A549 (cell line): ENCODE results near the gene BCL2. TPM values are rescaled to one million over a fixed set of nuclear protein-coding genes. Genes with fewer than 3 reads are reported as not detected.
A peak's percentile ranks its signal among the peaks of the same experiment; 100 is the strongest.

ENCODE experiments used
- ATAC-seq, 2 experiments: fragments of 200-7000 bp in 1 of 2; fragments of >200 bp in 1 of 2; cut with Nextera tagmentation in 1 of 2; cut with Tn5 transposase in 1 of 2; 3 replicates each; pipeline versions ENCODE4 v1.8.0 to v1.9.1; 2018 to 2020; ENCODE audit warnings: mild to moderate bottlenecking in 1 of 2, moderate library complexity in 1 of 2
- CTCF ChIA-PET: fragments of 300-600 bp; sonication (Branson Sonifier 250); formaldehyde crosslinking; extraction: SDS; loops from one replicate; lab custom pipeline; 2021; ENCODE audit warnings: antibody characterized with exemption, inconsistent platforms; lab: Yijun Ruan, JAX
- POLR2A ChIA-PET: fragments of 350-600 bp; formaldehyde crosslinking; extraction: SDS; loops from one replicate; lab custom pipeline; 2021; ENCODE audit warnings: antibody characterized with exemption, inconsistent platforms; lab: Yijun Ruan, JAX
- DNase-seq, 2 experiments: peaks; one replicate each; pipeline versions ENCODE4 v3.0.0 to v3.0.0-alpha.2; 2011 to 2016; ENCODE audit warnings: low read depth in 1 of 2, low spot score in 1 of 2
- FAIRE-seq: peaks from 2 replicates; lab custom pipeline; 2011; peaks lifted over from hg19 to GRCh38; lab: Jason Lieb, UNC
- H3K27ac ChIP-seq, 2 experiments: fragments of >200 bp; sonication (Bioruptor Twin); formaldehyde crosslinking; 3 replicates each; pipeline ENCODE4 v1.5.1; 2016 to 2017
- H3K4me1 ChIP-seq: fragments of >200 bp; sonication (Bioruptor Twin); formaldehyde crosslinking; 3 replicates; pipeline ENCODE4 v1.6.1; 2016
- H3K4me2 ChIP-seq: fragments of >200 bp; sonication (Bioruptor Twin); formaldehyde crosslinking; 3 replicates; pipeline ENCODE4 v1.6.1; 2016
- H3K4me3 ChIP-seq: fragments of >200 bp; sonication (Bioruptor Twin); formaldehyde crosslinking; 3 replicates; pipeline ENCODE4 v1.5.1; 2016
- H3K9me3 ChIP-seq: fragments of >200 bp; sonication (Bioruptor Twin); formaldehyde crosslinking; 3 replicates; pipeline ENCODE4 v1.6.1; 2016
- CBX8 ChIP-seq: fragments of 200-600 bp; sonication (generic); IDR thresholded peaks from 2 replicates; pipeline ENCODE4 v1.6.1; 2016
- CEBPB ChIP-seq, 2 experiments: fragments of >200 bp in 1 of 2; sonication (Bioruptor Twin) in 1 of 2; formaldehyde crosslinking in 1 of 2; IDR thresholded peaks; 2 replicates each; pipeline ENCODE4 v1.6.1; 2012 to 2016
- CHD2 ChIP-seq: fragments of 150-350 bp; IDR thresholded peaks from 2 replicates; pipeline ENCODE4 v1.6.1; 2014; ENCODE audit warnings: low read length; ENCODE audit not compliant: partially characterized antibody
- CHD4 ChIP-seq: fragments of 200-600 bp; sonication (generic); IDR thresholded peaks from 2 replicates; pipeline ENCODE4 v1.6.1; 2016; ENCODE audit warnings: antibody characterized with exemption, mild to moderate bottlenecking, borderline replicate concordance
- EHF ChIP-seq: fragments of 250-450 bp; sonication (Bioruptor Pico); IDR thresholded peaks from 2 replicates; pipeline ENCODE4 v1.5.0; 2020; ENCODE audit warnings: mild to moderate bottlenecking
- EP300 ChIP-seq, 2 experiments: fragments of >200 bp; sonication (Bioruptor Twin); formaldehyde crosslinking; IDR thresholded peaks; 2 replicates in 1 of 2; 3 replicates in 1 of 2; pipeline ENCODE4 v1.6.1; 2016 to 2017
- ESRRA ChIP-seq: fragments of 150-350 bp; IDR thresholded peaks from 2 replicates; pipeline ENCODE4 v1.6.1; 2014; ENCODE audit warnings: mild to moderate bottlenecking, low read length, borderline replicate concordance
- FOSB ChIP-seq: fragments of 250-450 bp; sonication (Bioruptor Pico); IDR thresholded peaks from 2 replicates; pipeline ENCODE4 v1.5.0; 2020; ENCODE audit warnings: mild to moderate bottlenecking, moderate library complexity
- FOSL2 ChIP-seq, 2 experiments: fragments of 450-650 bp in 1 of 2; fragments of >200 bp in 1 of 2; sonication (Bioruptor Twin) in 1 of 2; formaldehyde crosslinking; IDR thresholded peaks; 2 replicates each; pipeline versions ENCODE4 v1.5.0 to v1.6.1; 2016 to 2020; ENCODE audit warnings: mild to moderate bottlenecking in 1 of 2, moderate library complexity in 1 of 2
- FOXS1 ChIP-seq: fragments of 250-450 bp; sonication (Bioruptor Pico); IDR thresholded peaks from 2 replicates; pipeline ENCODE4 v1.5.0; 2020; ENCODE audit warnings: mild to moderate bottlenecking, moderate library complexity
- HEYL ChIP-seq: fragments of 250-450 bp; sonication (Bioruptor Pico); IDR thresholded peaks from 2 replicates; pipeline ENCODE4 v1.8.0; 2021; ENCODE audit warnings: mild to moderate bottlenecking, moderate library complexity
- HOXB5 ChIP-seq: fragments of 250-450 bp; sonication (Bioruptor Pico); IDR thresholded peaks from 2 replicates; pipeline ENCODE4 v1.5.0; 2020; ENCODE audit warnings: mild to moderate bottlenecking, moderate library complexity
- JUNB ChIP-seq: fragments of >200 bp; sonication (Bioruptor Twin); formaldehyde crosslinking; IDR thresholded peaks from 2 replicates; pipeline ENCODE4 v1.6.1; 2016
- KDM1A ChIP-seq: fragments of 200-600 bp; sonication (generic); IDR thresholded peaks from 2 replicates; pipeline ENCODE4 v1.6.1; 2016; ENCODE audit warnings: low read depth, mild to moderate bottlenecking
- MAFK ChIP-seq: fragments of 450-650 bp; IDR thresholded peaks from 2 replicates; pipeline ENCODE4 v1.6.1; 2014; ENCODE audit not compliant: partially characterized antibody
- MYC ChIP-seq: IDR thresholded peaks from 2 replicates; pipeline ENCODE4 v1.6.1; 2012; ENCODE audit warnings: mild to moderate bottlenecking, inconsistent platforms, low read length, improper control_type of control experiment, borderline replicate concordance
- NFE2L2 ChIP-seq: fragments of 150-350 bp; conservative IDR thresholded peaks from 2 replicates; pipeline ENCODE4 v1.6.1; 2014; ENCODE audit warnings: low read length
- POLR2A ChIP-seq: IDR thresholded peaks from 2 replicates; pipeline ENCODE4 v1.6.1; 2012; ENCODE audit warnings: mild to moderate bottlenecking, low read length
- RAD21 ChIP-seq, 2 experiments: fragments of >200 bp in 1 of 2; sonication (Bioruptor Twin) in 1 of 2; formaldehyde crosslinking in 1 of 2; IDR thresholded peaks in 1 of 2; conservative IDR thresholded peaks in 1 of 2; 2 replicates in 1 of 2; 3 replicates in 1 of 2; pipeline ENCODE4 v1.6.1; 2012 to 2018; ENCODE audit warnings: inconsistent platforms in 1 of 2
- RNF2 ChIP-seq: fragments of 200-600 bp; sonication (generic); IDR thresholded peaks from 2 replicates; pipeline ENCODE4 v1.6.1; 2016; ENCODE audit warnings: low read depth, mild to moderate bottlenecking, antibody characterized with exemption, moderate library complexity, borderline replicate concordance
- WGBS: methylation state at CpG from one replicate; pipeline ENCODE4 v1.1.6; 2017; ENCODE audit errors: missing lambda C conversion rate; 5-methylcytosine and 5-hydroxymethylcytosine counted together
- polyA plus RNA-seq, 4 experiments: library from polyadenylated mRNA; depleted of rRNA in 3 of 4; stranded (reverse); fragments of >200 nt; fragmentation: RNase III in 1 of 4; extraction: RNeasy Plus Mini Kit Qiagen cat#74134 plus additional on column Dnase treatment in 1 of 4; gene quantifications; 2 replicates in 3 of 4; 3 replicates in 1 of 4; pipeline ENCODE4 v1.2.3, GENCODE V29; 2011 to 2017
- TF ChIP-seq, protein P1 (sequence below): fragments of >200 bp; sonication (Bioruptor Twin); formaldehyde crosslinking; IDR thresholded peaks from 3 replicates; pipeline ENCODE4 v1.5.1; 2016
- TF ChIP-seq, protein P2 (sequence below): fragments of 450-650 bp; IDR thresholded peaks from 2 replicates; pipeline ENCODE4 v1.6.1; 2014; ENCODE audit warnings: antibody characterized with exemption
- TF ChIP-seq, protein P3 (sequence below): IDR thresholded peaks from 2 replicates; pipeline ENCODE4 v1.6.1; 2012
- TF ChIP-seq, protein P4 (sequence below): IDR thresholded peaks from 2 replicates; pipeline ENCODE4 v1.6.1; 2012; ENCODE audit warnings: low read depth, borderline replicate concordance
- TF ChIP-seq, protein P5 (sequence below): fragments of >200 bp; sonication (Bioruptor Twin); formaldehyde crosslinking; IDR thresholded peaks from 2 replicates; pipeline ENCODE4 v1.6.1; 2016
- TF ChIP-seq, protein P6 (sequence below): fragments of 250-450 bp; sonication (Bioruptor Pico); IDR thresholded peaks from 2 replicates; pipeline ENCODE4 v1.5.0; 2021; ENCODE audit warnings: mild to moderate bottlenecking, moderate library complexity, borderline replicate concordance

BCL2 gene
- polyA plus RNA-seq, 2 of the 4 experiments (the other 2 are of a cell fraction), result 0.50 to 0.61 TPM

DNA sequence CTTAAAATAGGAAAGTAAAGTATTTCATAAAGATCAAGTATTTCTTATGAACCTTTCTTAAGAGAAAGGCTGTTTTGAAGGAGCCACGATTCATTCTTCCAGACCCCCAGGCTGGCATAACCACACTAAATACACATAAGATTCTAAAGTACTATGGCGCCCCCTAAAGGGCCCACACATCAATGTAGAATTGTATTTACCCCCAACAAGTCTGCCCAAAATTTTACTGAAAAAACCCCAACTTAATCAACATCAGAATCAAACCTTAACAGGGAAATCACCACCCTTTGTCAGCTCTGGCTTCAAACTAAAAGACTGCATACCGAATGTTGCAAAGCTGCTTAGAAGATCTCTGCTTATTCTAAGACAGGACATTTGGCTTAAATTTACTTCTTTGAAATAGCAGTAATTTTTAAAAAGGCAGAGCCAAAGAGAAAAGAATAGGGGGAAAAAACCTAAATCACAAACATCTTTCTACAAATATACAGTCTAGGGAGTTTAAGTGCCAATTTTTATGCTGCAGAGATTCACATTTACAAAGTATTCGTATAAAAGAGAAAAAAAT, 20.4 kb upstream of the BCL2 start:
- WGBS, result 33% methylated on average over 4 of the region's 4 CpGs
- peak in 1 of 2 experiments; percentile 51; a peak in 1 of 6 replicates for ATAC-seq
- ChIA-PET CTCF (interaction anchor here (0.7 to 1.5 kb wide), 7 partner anchors 13 to 184 kb away, joined by 3 to 5 read pairs (median 3); no protein-coding TSS in a partner anchor), POLR2A (no interaction called here)
- FAIRE-seq, result no peak
- H3K4me3 ChIP-seq, result no peak overlapping the region
- H3K27ac ChIP-seq, result no peak overlapping the region
- peak in 1 of 2 experiments; percentile 30 for DNase-seq
- H3K9me3 ChIP-seq, result no peaks in the 10 kb centered on the region
- TF ChIP-seq, protein P1, sequence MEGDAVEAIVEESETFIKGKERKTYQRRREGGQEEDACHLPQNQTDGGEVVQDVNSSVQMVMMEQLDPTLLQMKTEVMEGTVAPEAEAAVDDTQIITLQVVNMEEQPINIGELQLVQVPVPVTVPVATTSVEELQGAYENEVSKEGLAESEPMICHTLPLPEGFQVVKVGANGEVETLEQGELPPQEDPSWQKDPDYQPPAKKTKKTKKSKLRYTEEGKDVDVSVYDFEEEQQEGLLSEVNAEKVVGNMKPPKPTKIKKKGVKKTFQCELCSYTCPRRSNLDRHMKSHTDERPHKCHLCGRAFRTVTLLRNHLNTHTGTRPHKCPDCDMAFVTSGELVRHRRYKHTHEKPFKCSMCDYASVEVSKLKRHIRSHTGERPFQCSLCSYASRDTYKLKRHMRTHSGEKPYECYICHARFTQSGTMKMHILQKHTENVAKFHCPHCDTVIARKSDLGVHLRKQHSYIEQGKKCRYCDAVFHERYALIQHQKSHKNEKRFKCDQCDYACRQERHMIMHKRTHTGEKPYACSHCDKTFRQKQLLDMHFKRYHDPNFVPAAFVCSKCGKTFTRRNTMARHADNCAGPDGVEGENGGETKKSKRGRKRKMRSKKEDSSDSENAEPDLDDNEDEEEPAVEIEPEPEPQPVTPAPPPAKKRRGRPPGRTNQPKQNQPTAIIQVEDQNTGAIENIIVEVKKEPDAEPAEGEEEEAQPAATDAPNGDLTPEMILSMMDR, result peak; percentile 45; the same call in 2 of the 3 replicates
- TF ChIP-seq RAD21 (conservative IDR thresholded peaks at IDR 0.05 in 1 of 2, IDR thresholded peaks at IDR 0.05 in 1 of 2) (0 out of 5 replicates have a peak, but pooled peaks of 1 of the 2 experiments have one; percentile 15), CEBPB (IDR thresholded peaks at IDR 0.05) (no peak)
- H3K4me2 ChIP-seq, result no peak overlapping the region
- H3K4me1 ChIP-seq, result peaks cover 10% of the 10 kb centered on the region

DNA sequence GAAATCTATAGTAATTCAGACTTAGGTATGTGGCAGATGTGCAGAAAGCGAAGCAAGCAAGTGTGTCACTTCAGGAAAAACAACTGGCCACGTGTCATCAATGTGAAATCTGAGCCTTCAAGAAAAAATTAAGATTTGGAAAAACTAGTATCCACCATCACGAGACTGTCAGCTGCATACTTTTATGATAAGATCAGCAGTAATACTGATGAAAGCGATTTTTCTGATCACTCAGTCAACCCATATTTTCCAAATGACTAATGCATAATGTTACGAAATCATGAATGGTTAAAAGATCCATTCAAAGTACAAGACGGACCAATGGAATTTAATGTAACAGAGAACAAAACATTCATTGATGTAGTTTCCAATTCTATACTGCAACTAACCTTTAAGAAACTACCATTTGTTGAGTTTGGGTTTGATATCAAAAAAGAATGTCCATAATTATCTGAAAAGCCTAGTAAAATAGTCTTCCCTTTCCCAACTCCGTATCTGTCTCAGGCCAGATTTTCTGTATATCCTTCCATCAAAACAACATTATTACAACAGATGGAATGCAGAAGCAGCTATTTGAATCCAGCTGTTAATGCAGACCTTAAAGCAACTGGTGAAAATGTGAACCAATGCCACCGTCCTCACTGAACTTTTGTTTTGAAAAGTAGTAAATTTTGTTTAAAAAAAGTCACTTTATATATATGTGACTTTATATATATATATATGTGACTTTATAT, 17.0 kb upstream of the BCL2 start:
- no peak overlapping the region; the same call in 2 of the 3 replicates for H3K4me2 ChIP-seq
- no peak for FAIRE-seq
- ATAC-seq, result no peak
- peaks cover 10% of the 10 kb centered on the region for H3K4me1 ChIP-seq
- 54% methylated on average over 8 of the region's 8 CpGs for WGBS
- ChIA-PET CTCF (interaction anchor here (0.6 kb wide), 1 partner anchor 1723 kb away, joined by 3 read pairs; no protein-coding TSS in a partner anchor), POLR2A (no interaction called here)
- peak in 1 of 2 experiments; percentile 11 for DNase-seq
- H3K4me3 ChIP-seq, result no peak overlapping the region
- TF ChIP-seq RAD21 (conservative IDR thresholded peaks at IDR 0.05 in 1 of 2, IDR thresholded peaks at IDR 0.05 in 1 of 2) (no peak), KDM1A (no peak), EHF (CRISPR knock-in tag) (no peak), FOSL2 (IDR thresholded peaks at IDR 0.05) (no peak), FOSL2 (CRISPR knock-in tag; IDR thresholded peaks at IDR 0.05) (peak; percentile 34; the same call in 1 of the 2 replicates), FOSB (CRISPR knock-in tag) (no peak), MYC (no peak), POLR2A (no peak), MAFK (peak; percentile 30), CEBPB (IDR thresholded peaks at IDR 0.05) (peak; percentile 33 to 58; a peak in 1 of 4 replicates), NFE2L2 (no peak), JUNB (peak; percentile 15; the same call in 1 of the 2 replicates)
- TF ChIP-seq, protein P2, sequence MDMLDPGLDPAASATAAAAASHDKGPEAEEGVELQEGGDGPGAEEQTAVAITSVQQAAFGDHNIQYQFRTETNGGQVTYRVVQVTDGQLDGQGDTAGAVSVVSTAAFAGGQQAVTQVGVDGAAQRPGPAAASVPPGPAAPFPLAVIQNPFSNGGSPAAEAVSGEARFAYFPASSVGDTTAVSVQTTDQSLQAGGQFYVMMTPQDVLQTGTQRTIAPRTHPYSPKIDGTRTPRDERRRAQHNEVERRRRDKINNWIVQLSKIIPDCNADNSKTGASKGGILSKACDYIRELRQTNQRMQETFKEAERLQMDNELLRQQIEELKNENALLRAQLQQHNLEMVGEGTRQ, result no peak
- H3K27ac ChIP-seq, result peak overlapping the region in 1 of 2 experiments; percentile 38; a peak in 1 of 6 replicates
- H3K9me3 ChIP-seq, result no peaks in the 10 kb centered on the region

DNA sequence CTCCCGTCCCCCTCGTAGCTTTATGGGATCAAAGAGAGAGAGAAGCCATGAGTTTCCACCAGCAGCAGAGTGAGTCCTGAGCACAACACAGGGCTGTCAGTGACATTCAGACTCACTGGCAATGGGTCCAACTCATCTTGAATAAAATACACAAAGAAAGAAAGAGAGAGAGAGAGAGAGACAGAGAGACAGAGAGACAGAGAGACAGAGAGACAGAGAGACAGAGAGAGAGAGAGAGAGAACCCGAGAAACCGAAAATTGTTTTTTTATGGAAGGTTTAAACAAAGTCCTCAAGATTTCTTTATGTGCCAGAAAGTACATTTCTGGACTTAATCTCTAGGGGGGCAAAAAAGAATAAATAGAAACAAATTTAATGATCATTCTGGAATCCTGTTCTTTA, 11.5 kb upstream of the BCL2 start:
- H3K4me1 ChIP-seq, result peaks cover 3% of the 10 kb centered on the region; the same call in 2 of the 3 replicates
- H3K27ac ChIP-seq, result no peak overlapping the region
- ChIA-PET CTCF (interaction anchor here (0.7 to 2.7 kb wide), 2 partner anchors 11 to 175 kb away, joined by 4 to 9 read pairs; no protein-coding TSS in a partner anchor), POLR2A (no interaction called here)
- FAIRE-seq (no peak), ATAC-seq (no peak), DNase-seq (no peak)
- H3K9me3 ChIP-seq, result no peaks in the 10 kb centered on the region
- 93% methylated on average over 4 of the region's 4 CpGs for WGBS
- no peak overlapping the region for H3K4me3 ChIP-seq
- no peak overlapping the region for H3K4me2 ChIP-seq
- TF ChIP-seq CHD4, result no peak
- TF ChIP-seq, protein P3, sequence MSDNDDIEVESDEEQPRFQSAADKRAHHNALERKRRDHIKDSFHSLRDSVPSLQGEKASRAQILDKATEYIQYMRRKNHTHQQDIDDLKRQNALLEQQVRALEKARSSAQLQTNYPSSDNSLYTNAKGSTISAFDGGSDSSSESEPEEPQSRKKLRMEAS, result no peak
- no peak for TF ChIP-seq FOXS1 (CRISPR knock-in tag)
- TF ChIP-seq HOXB5 (CRISPR knock-in tag), result no peak
- TF ChIP-seq, protein P4, sequence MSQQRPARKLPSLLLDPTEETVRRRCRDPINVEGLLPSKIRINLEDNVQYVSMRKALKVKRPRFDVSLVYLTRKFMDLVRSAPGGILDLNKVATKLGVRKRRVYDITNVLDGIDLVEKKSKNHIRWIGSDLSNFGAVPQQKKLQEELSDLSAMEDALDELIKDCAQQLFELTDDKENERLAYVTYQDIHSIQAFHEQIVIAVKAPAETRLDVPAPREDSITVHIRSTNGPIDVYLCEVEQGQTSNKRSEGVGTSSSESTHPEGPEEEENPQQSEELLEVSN, result no peak
- no peak for TF ChIP-seq HEYL
- no peak for TF ChIP-seq CHD2
- TF ChIP-seq, protein P5, sequence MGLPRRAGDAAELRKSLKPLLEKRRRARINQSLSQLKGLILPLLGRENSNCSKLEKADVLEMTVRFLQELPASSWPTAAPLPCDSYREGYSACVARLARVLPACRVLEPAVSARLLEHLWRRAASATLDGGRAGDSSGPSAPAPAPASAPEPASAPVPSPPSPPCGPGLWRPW, result no peak
- TF ChIP-seq EP300 (IDR thresholded peaks at IDR 0.05), result no peak
- no peak for TF ChIP-seq CEBPB (IDR thresholded peaks at IDR 0.05)
- no peak for TF ChIP-seq MAFK
- TF ChIP-seq, protein P6, sequence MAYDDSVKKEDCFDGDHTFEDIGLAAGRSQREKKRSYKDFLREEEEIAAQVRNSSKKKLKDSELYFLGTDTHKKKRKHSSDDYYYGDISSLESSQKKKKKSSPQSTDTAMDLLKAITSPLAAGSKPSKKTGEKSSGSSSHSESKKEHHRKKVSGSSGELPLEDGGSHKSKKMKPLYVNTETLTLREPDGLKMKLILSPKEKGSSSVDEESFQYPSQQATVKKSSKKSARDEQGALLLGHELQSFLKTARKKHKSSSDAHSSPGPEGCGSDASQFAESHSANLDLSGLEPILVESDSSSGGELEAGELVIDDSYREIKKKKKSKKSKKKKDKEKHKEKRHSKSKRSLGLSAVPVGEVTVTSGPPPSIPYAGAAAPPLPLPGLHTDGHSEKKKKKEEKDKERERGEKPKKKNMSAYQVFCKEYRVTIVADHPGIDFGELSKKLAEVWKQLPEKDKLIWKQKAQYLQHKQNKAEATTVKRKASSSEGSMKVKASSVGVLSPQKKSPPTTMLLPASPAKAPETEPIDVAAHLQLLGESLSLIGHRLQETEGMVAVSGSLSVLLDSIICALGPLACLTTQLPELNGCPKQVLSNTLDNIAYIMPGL, result no peak
- TF ChIP-seq ESRRA, result no peak
- no peak for TF ChIP-seq CBX8
- TF ChIP-seq RNF2, result no peak
